Ascending aorta (tissue), 2 donors: Measurements from ENCODE around the gene MTA3. TPM values are rescaled to one million over a fixed set of nuclear protein-coding genes. Genes with fewer than 3 reads are reported as not detected.

ENCODE experiments used
- DNase-seq, 2 donors: peaks; one replicate each; pipeline ENCODE4 v3.0.0-alpha.2; 2019; ENCODE audit warnings: low spot score in 2 of 2
- H3K27ac ChIP-seq, 2 donors: fragments of 200-600 bp; sonication (generic); one replicate each; pipeline ENCODE4 v1.5.1; 2016 to 2017; ENCODE audit warnings: mild to moderate bottlenecking in 1 of 2
- H3K27me3 ChIP-seq: fragments of 200-600 bp; sonication (generic); one replicate; pipeline ENCODE4 v1.5.1; 2017
- H3K36me3 ChIP-seq, 2 donors: fragments of 200-600 bp; sonication (generic); one replicate each; pipeline ENCODE4 v1.5.1; 2016
- H3K4me1 ChIP-seq, 2 donors: fragments of 200-600 bp; sonication (generic); one replicate each; pipeline ENCODE4 v1.5.1; 2016 to 2017; ENCODE audit warnings: mild to moderate bottlenecking in 1 of 2
- H3K4me3 ChIP-seq, 2 donors: fragments of 200-600 bp; sonication (generic); one replicate each; pipeline ENCODE4 v1.5.1; 2016 to 2017; ENCODE audit warnings: mild to moderate bottlenecking in 1 of 2
- H3K9me3 ChIP-seq, 2 donors: fragments of 200-600 bp; sonication (generic); one replicate each; pipeline ENCODE4 v1.5.1; 2016
- intact Hi-C: fragments of 100-400 bp; cut with DNase I; formaldehyde crosslinking; loops from one replicate; pipeline ENCODE4 v1.15.1; 2023
- total RNA-seq: library from RNA; depleted of rRNA; stranded (reverse); fragments of >200 nt; gene quantifications from one replicate; pipeline ENCODE4 v1.1.0, GENCODE V29; 2016
- TF ChIP-seq, protein P1 (sequence below), 3 experiments: fragments of 200-600 bp in 2 of 3; fragments of 450-650 bp in 1 of 3; sonication (generic) in 2 of 3; IDR thresholded peaks; one replicate each; pipeline ENCODE4 v1.5.1; 2016 to 2019; ENCODE audit warnings: antibody characterized with exemption in 3 of 3, mild to moderate bottlenecking in 1 of 3, moderate library complexity in 1 of 3

Gene MTA3
- total RNA-seq, 1 donor from 2014 or later, result 59.2 TPM

DNA sequence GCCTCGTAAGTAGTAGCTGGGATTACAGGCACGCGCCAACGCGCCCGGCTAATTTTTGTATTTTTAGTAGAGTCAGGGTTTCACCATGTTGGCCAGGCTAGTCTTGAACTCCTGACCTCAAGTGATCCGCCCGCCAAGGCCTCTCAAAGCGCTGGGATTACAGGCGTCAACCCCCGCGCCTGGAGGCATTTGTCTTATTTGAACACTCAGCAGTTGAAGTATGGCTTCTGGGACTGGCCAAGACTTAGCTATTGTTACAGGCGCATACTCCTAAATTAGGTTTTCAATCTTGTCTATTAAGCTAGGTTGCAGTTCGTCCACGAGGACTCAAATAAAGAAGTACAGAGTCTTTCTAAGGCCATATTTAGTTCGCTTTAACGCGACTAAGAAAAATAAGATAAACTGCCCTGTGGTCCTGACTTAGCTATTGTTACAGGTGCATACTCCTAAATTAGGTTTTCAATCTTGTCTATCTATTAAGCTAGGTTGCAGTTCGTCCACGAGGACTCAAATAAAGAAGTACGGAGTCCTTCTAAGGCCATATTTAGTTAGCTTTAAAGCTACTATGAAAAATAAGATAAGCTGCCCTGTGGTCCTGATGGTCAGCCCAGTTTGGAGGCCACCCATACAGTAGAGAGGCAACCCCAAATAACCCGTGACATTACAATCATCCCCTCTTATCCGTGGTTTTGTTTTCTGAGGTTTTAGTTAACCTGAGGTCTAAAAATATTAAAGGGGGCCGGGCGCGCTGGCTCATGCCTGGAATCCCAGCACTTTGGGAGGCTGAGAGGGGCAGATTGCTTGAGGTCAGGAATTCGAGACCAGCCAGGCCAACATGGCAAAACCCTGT lies 20.8 kb upstream of the MTA3 start:
- Histone ChIP-seq H3K4me1 (no peaks in the 10 kb centered on the region), H3K36me3 (no peaks in the 10 kb centered on the region), H3K27me3 (no peaks in the 10 kb centered on the region), H3K27ac (no peak overlapping the region), H3K4me3 (no peak overlapping the region), H3K9me3 (no peaks in the 10 kb centered on the region)
- no peak for DNase-seq
- TF ChIP-seq, protein P1, sequence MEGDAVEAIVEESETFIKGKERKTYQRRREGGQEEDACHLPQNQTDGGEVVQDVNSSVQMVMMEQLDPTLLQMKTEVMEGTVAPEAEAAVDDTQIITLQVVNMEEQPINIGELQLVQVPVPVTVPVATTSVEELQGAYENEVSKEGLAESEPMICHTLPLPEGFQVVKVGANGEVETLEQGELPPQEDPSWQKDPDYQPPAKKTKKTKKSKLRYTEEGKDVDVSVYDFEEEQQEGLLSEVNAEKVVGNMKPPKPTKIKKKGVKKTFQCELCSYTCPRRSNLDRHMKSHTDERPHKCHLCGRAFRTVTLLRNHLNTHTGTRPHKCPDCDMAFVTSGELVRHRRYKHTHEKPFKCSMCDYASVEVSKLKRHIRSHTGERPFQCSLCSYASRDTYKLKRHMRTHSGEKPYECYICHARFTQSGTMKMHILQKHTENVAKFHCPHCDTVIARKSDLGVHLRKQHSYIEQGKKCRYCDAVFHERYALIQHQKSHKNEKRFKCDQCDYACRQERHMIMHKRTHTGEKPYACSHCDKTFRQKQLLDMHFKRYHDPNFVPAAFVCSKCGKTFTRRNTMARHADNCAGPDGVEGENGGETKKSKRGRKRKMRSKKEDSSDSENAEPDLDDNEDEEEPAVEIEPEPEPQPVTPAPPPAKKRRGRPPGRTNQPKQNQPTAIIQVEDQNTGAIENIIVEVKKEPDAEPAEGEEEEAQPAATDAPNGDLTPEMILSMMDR (IDR thresholded peaks at IDR 0.05), result no peak
- intact Hi-C loops, result no loop called here

DNA sequence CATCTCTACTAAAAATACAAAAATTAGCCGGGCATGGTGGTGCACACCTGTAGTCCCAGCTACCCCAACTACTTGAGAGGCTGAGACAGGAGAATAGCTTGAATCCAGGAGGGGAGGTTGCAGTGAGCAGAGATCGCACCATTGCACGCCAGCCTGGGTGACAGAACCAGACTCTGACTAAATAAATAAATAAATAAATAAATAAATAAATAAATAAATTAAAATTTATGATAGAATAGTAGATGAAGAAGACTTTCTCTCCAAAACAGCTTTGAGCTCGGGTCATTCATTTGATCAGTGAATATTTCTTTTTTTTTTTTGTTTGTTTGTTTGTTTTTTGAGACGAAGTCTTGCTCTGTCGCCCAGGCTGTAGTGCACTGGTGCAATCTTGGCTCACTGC lies 17.6 kb upstream of the MTA3 start:
- H3K4me3 ChIP-seq, result no peak overlapping the region
- DNase-seq, result no peak
- H3K27ac ChIP-seq, result no peak overlapping the region
- TF ChIP-seq, protein P1 (IDR thresholded peaks at IDR 0.05), result no peak
- H3K27me3 ChIP-seq, result no peaks in the 10 kb centered on the region
- H3K36me3 ChIP-seq, result no peaks in the 10 kb centered on the region
- H3K4me1 ChIP-seq, result no peaks in the 10 kb centered on the region
- H3K9me3 ChIP-seq, result no peaks in the 10 kb centered on the region
- intact Hi-C loops, result no loop called here

DNA sequence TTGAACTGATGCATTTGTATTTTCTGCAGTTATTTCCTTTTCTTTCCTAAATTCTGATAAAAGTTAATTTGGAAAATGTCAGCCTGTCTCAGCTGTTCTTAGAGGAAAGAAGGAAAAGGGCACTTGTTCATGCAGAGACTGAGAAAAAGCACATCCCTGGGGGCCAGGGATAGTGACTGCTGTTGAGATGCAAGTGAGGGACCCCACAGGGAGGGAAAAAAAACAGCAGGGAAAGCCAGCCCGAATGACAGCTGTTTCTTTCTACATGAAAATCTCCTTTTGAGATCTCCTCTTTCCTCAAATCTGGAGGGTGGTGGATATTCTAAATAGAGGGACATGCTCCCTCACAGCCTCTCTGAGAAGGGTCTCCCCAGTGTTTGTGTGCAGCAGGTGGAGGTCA lies 14.0 kb upstream of the MTA3 start:
- intact Hi-C loops, result no loop called here
- H3K4me1 ChIP-seq, result no peaks in the 10 kb centered on the region
- no peaks in the 10 kb centered on the region for H3K9me3 ChIP-seq
- H3K27ac ChIP-seq, result no peak overlapping the region
- no peak for DNase-seq
- no peaks in the 10 kb centered on the region for H3K27me3 ChIP-seq
- TF ChIP-seq, protein P1 (IDR thresholded peaks at IDR 0.05), result no peak
- no peaks in the 10 kb centered on the region for H3K36me3 ChIP-seq
- no peak overlapping the region for H3K4me3 ChIP-seq

DNA sequence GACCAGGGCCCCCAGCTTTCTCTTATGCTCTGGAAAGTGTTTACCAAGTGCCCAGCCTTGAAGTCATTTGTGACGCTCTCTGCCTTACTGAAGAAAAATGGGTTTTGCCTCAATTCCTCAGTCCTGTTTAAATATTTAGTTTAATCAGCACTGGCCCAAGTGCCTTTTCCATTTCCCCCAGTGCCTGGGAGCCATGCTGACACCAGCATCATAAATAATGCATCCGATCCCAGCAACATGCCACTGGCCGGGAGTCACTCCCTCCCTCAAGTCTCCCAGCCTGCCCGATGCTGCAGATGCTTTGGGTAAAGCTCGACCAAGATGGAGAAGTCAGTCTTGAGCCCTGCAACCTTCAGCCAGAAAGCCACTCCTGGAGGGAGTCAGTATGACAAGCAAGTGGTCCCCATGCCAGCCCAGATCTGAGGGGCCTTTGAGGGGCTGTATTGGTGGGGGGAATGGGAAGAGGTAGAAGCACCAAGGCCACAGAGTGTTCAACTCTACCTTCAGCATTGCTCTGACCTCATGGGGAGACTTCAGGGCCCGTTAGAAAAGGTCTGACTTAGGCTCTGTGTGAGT lies 12.0 kb upstream of the MTA3 start:
- intact Hi-C loops, result no loop called here
- Histone ChIP-seq H3K27ac (no peak overlapping the region), H3K36me3 (no peaks in the 10 kb centered on the region), H3K4me1 (no peaks in the 10 kb centered on the region), H3K4me3 (no peak overlapping the region), H3K27me3 (no peaks in the 10 kb centered on the region), H3K9me3 (no peaks in the 10 kb centered on the region)
- TF ChIP-seq, protein P1 (IDR thresholded peaks at IDR 0.05), result no peak
- no peak for DNase-seq

DNA sequence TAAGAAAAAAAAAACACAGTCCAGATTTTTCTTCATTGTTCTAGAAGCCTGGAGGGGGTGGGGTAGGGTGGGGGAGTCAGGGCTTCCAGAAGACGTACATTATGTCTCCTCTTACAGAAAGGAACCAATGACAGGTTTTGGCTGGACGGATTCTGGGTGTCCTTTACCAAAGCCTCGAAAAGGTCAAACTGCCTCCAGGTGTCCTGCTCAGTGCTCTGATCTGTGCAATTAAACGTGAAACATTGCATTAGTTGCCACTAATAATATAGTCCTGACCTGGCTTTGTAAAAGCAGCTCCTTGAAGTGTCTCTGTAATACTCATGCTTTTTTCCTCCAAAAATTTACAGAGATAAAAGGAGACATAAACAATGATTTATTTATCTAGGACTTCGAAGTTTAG lies 11.1 kb upstream of the MTA3 start:
- no peaks in the 10 kb centered on the region for H3K27me3 ChIP-seq
- H3K27ac ChIP-seq, result no peak overlapping the region
- DNase-seq, result no peak
- TF ChIP-seq, protein P1 (IDR thresholded peaks at IDR 0.05), result no peak
- no peaks in the 10 kb centered on the region for H3K9me3 ChIP-seq
- intact Hi-C loops, result no loop called here
- no peak overlapping the region for H3K4me3 ChIP-seq
- H3K4me1 ChIP-seq, result no peaks in the 10 kb centered on the region
- no peaks in the 10 kb centered on the region for H3K36me3 ChIP-seq
